Measurements from ENCODE around the gene PDE7B.

DNA sequence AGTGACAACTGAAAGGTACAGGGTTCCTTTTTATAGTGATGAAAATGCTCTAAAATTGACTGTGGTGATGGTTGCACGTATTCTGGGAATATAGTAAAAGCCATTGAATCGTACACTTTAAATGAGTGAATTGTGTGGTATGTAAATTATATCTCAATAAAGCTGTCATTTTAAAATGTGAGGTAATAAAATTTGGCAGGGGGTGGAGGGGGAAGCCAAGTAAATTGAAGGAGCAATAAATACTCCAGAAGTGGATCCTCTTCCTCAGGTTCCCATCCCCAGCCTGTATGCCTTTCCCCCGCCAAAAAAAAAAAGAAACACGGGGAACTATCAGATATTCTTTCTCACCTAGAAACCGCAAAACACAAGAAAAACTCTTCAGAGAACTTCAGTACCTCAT, 237.2 kb downstream of the PDE7B start:
- TF ChIP-seq SPI1 (IDR thresholded peaks at IDR 0.05; ENCODE audit: low read depth, low read length) = no peak
- TF ChIP-seq POLR2AphosphoS5 (IDR thresholded peaks at IDR 0.05; ENCODE audit: low read depth, low read length) = no peak
- TF ChIP-seq POLR2A (IDR thresholded peaks at IDR 0.05; ENCODE audit: low read depth, low read length) = no peak
- TF ChIP-seq TAF1 (IDR thresholded peaks at IDR 0.05; ENCODE audit: low read depth, low read length) = no peak
- no peak for TF ChIP-seq POU2F2 (IDR thresholded peaks at IDR 0.05; ENCODE audit: low read depth, low read length)
- TF ChIP-seq PAX5 (IDR thresholded peaks at IDR 0.05; ENCODE audit: insufficient read depth, low read length, severe bottlenecking) = no peak
